ENCODE measurements around the gene PUM1.

DNA sequence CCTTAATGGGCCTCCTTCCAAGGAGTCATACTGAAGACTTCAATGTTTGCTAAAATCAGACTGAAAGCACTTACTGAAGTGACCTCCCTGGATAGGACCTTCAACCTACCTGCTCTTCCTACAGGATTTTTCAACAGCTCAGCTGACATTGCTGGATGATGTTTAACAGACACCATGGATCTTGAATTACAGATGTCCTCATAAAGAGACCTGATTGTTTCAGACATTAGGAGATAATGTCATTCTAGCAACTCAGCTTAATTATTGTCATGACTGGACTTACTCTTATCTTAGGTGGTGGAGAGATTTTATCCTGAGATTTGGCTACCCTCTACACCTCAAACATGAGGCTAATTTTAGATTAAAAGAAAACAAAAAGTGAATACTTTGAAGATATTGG, 83.1 kb downstream of the PUM1 start:
- TF ChIP-seq POLR2A (IDR thresholded peaks at IDR 0.05; ENCODE audit: low read depth), result no peak
- TF ChIP-seq CTCF (IDR thresholded peaks at IDR 0.05), result no peak

Data from esophagus muscularis mucosa (tissue), 3 donors.